HEK293 (cell line): ENCODE data around the gene RAB3C.

ENCODE experiments used
- PRDM6 ChIP-seq: fragments of 450-650 bp; formaldehyde crosslinking; IDR thresholded peaks from 2 replicates; pipeline ENCODE4 v1.5.1; 2017; ENCODE audit warnings: missing biosample characterization, missing genetic modification characterization
- REPIN1 ChIP-seq: fragments of 450-650 bp; formaldehyde crosslinking; IDR thresholded peaks from 2 replicates; pipeline ENCODE4 v1.5.1; 2017; ENCODE audit warnings: missing biosample characterization, missing genetic modification characterization, low read depth
- SP2 ChIP-seq: fragments of 450-650 bp; formaldehyde crosslinking; IDR thresholded peaks from 2 replicates; pipeline ENCODE4 v1.5.1; 2016; ENCODE audit warnings: missing biosample characterization, missing genetic modification characterization
- TSHZ1 ChIP-seq: fragments of 450-650 bp; formaldehyde crosslinking; IDR thresholded peaks from 2 replicates; pipeline ENCODE4 v1.5.1; 2016; ENCODE audit warnings: missing biosample characterization, missing genetic modification characterization, borderline replicate concordance
- ZBTB10 ChIP-seq: fragments of 450-650 bp; formaldehyde crosslinking; IDR thresholded peaks from 2 replicates; pipeline ENCODE4 v1.5.1; 2016; ENCODE audit warnings: missing biosample characterization, missing genetic modification characterization
- ZBTB26 ChIP-seq: fragments of 450-650 bp; formaldehyde crosslinking; optimal IDR thresholded peaks from 2 replicates; pipeline ENCODE3; 2016; ENCODE audit warnings: missing biosample characterization, mild to moderate bottlenecking, missing genetic modification characterization
- ZBTB44 ChIP-seq: fragments of 450-650 bp; IDR thresholded peaks from 2 replicates; pipeline ENCODE4 v1.5.1; 2018; ENCODE audit warnings: missing biosample characterization, mild to moderate bottlenecking, missing genetic modification characterization
- ZNF174 ChIP-seq: fragments of 450-650 bp; formaldehyde crosslinking; IDR thresholded peaks from 2 replicates; pipeline ENCODE4 v1.5.0; 2017; ENCODE audit warnings: missing biosample characterization, mild to moderate bottlenecking, missing genetic modification characterization
- ZNF239 ChIP-seq: fragments of 450-650 bp; formaldehyde crosslinking; IDR thresholded peaks from 2 replicates; pipeline ENCODE4 v1.5.1; 2016; ENCODE audit warnings: missing biosample characterization, missing genetic modification characterization
- ZNF26 ChIP-seq: fragments of 450-650 bp; formaldehyde crosslinking; IDR thresholded peaks from 2 replicates; pipeline ENCODE4 v1.5.1; 2016; ENCODE audit warnings: missing biosample characterization, missing genetic modification characterization
- ZNF274 ChIP-seq, 2 experiments: fragments of 200-500 bp in 1 of 2; fragments of 450-650 bp in 1 of 2; sonication (Bioruptor generic) in 1 of 2; formaldehyde crosslinking in 1 of 2; IDR thresholded peaks; 2 replicates each; pipeline versions ENCODE4 v1.5.1 to v1.6.1; 2014 to 2016; ENCODE audit warnings: borderline replicate concordance in 1 of 2, inconsistent platforms in 1 of 2, low read length in 1 of 2, missing biosample characterization in 1 of 2, missing genetic modification characterization in 1 of 2
- ZNF335 ChIP-seq: fragments of 450-650 bp; formaldehyde crosslinking; conservative IDR thresholded peaks from 2 replicates; pipeline ENCODE4 v1.5.1; 2016; ENCODE audit warnings: missing biosample characterization, missing genetic modification characterization
- ZNF366 ChIP-seq: fragments of 450-650 bp; formaldehyde crosslinking; conservative IDR thresholded peaks from 2 replicates; pipeline ENCODE4 v1.5.1; 2016; ENCODE audit warnings: missing biosample characterization, missing genetic modification characterization
- ZNF398 ChIP-seq: fragments of 450-650 bp; formaldehyde crosslinking; IDR thresholded peaks from 2 replicates; pipeline ENCODE4 v1.5.1; 2017; ENCODE audit warnings: missing biosample characterization, missing genetic modification characterization
- ZNF501 ChIP-seq: fragments of 450-650 bp; formaldehyde crosslinking; IDR thresholded peaks from 2 replicates; pipeline ENCODE4 v1.5.1; 2016; ENCODE audit warnings: missing biosample characterization, missing genetic modification characterization
- ZNF549 ChIP-seq: fragments of 450-650 bp; IDR thresholded peaks from 2 replicates; pipeline ENCODE4 v1.5.1; 2018; ENCODE audit warnings: missing biosample characterization, missing genetic modification characterization, mild to moderate bottlenecking, inconsistent platforms, moderate library complexity
- ZNF561 ChIP-seq: fragments of 450-650 bp; IDR thresholded peaks from 2 replicates; pipeline ENCODE4 v1.5.1; 2018; ENCODE audit warnings: missing biosample characterization, missing genetic modification characterization, borderline replicate concordance
- ZNF585B ChIP-seq: fragments of 450-650 bp; formaldehyde crosslinking; IDR thresholded peaks from 2 replicates; pipeline ENCODE4 v1.5.1; 2016; ENCODE audit warnings: missing biosample characterization, missing genetic modification characterization
- ZSCAN30 ChIP-seq: fragments of 450-650 bp; IDR thresholded peaks from 2 replicates; pipeline ENCODE4 v1.5.1; 2018; ENCODE audit warnings: missing biosample characterization, mild to moderate bottlenecking, missing genetic modification characterization, moderate library complexity
- ZSCAN4 ChIP-seq: fragments of 450-650 bp; formaldehyde crosslinking; IDR thresholded peaks from 2 replicates; pipeline ENCODE4 v1.5.1; 2017; ENCODE audit warnings: missing biosample characterization, missing genetic modification characterization

The RAB3C gene

GRCh38 chr5:58582019-58582802 is 664 bp upstream of the RAB3C start (continued):
- no peak for TF ChIP-seq REPIN1 (tag by site-specific recombination)
- TF ChIP-seq SP2 (tag by site-specific recombination) = peak; percentile 62
- TF ChIP-seq ZNF366 (tag by site-specific recombination) = peak; percentile 74
- TF ChIP-seq ZNF549 (tag by site-specific recombination) = no peak
- TF ChIP-seq ZNF26 (tag by site-specific recombination) = no peak
- TF ChIP-seq ZNF239 = no peak
- 0 out of 2 replicates have a peak, but pooled peaks have one; percentile 20 for TF ChIP-seq ZBTB10 (tag by site-specific recombination)
- no peak for TF ChIP-seq ZBTB44 (tag by site-specific recombination)
- TF ChIP-seq ZSCAN4 (tag by site-specific recombination) = peak; percentile 63; the same call in 1 of the 2 replicates
- no peak for TF ChIP-seq ZNF585B (tag by site-specific recombination)
- no peak for TF ChIP-seq ZNF561 (tag by site-specific recombination)
- peak; percentile 59; the same call in 1 of the 2 replicates for TF ChIP-seq ZNF398 (tag by site-specific recombination)
- TF ChIP-seq ZBTB26 (tag by site-specific recombination) = peak; percentile 5
- peak; percentile 96 for TF ChIP-seq ZNF335
- TF ChIP-seq ZSCAN30 = 0 out of 2 replicates have a peak, but pooled peaks have one; percentile 29
- TF ChIP-seq PRDM6 (tag by site-specific recombination) = no peak
- no peak for TF ChIP-seq ZNF274 (IDR thresholded peaks at IDR 0.05; ENCODE audit: low read length)
- TF ChIP-seq ZNF274 (tag by site-specific recombination; IDR thresholded peaks at IDR 0.05; ENCODE audit: borderline replicate concordance) = no peak
- 0 out of 2 replicates have a peak, but pooled peaks have one; percentile 19 for TF ChIP-seq ZNF501 (tag by site-specific recombination)
- TF ChIP-seq TSHZ1 (tag by site-specific recombination) = 0 out of 2 replicates have a peak, but pooled peaks have one; percentile 17
- no peak for TF ChIP-seq ZNF174 (tag by site-specific recombination)
